Tibial nerve (tissue), 4 donors: ENCODE data around the gene STARD13. TPM values are rescaled to one million over a fixed set of nuclear protein-coding genes. Genes with fewer than 3 reads are reported as not detected.
A peak's percentile ranks its signal among the peaks of the same experiment; 100 is the strongest.

ENCODE experiments used
- DNase-seq, 2 donors: peaks; one replicate each; pipeline ENCODE4 v3.0.0-alpha.2; 2019; ENCODE audit warnings: low spot score in 2 of 2
- H3K27ac ChIP-seq, 4 donors: fragments of 200-600 bp; sonication (generic) in 3 of 4; one replicate each; pipeline ENCODE4 v1.5.1; 2017 to 2019; ENCODE audit warnings: mild to moderate bottlenecking in 1 of 4
- H3K27me3 ChIP-seq, 2 donors: fragments of 200-600 bp; sonication (generic) in 1 of 2; one replicate each; pipeline versions ENCODE4 v1.5.1 to v1.6.0; 2017 to 2019
- H3K36me3 ChIP-seq, 3 donors: fragments of 200-600 bp; sonication (generic); one replicate each; pipeline ENCODE4 v1.5.1; 2018 to 2019
- H3K4me1 ChIP-seq, 4 donors: fragments of 200-600 bp; sonication (generic) in 3 of 4; one replicate each; pipeline ENCODE4 v1.5.1; 2017 to 2019
- H3K4me3 ChIP-seq, 4 donors: fragments of 200-600 bp; sonication (generic) in 3 of 4; one replicate each; pipeline ENCODE4 v1.5.1; 2017 to 2019; ENCODE audit warnings: mild to moderate bottlenecking in 1 of 4, moderate library complexity in 1 of 4
- H3K9me3 ChIP-seq, 4 donors: fragments of 200-600 bp; sonication (generic) in 3 of 4; one replicate each; pipeline ENCODE4 v1.5.1; 2017 to 2019
- EP300 ChIP-seq, 2 donors: sonication (generic); formaldehyde crosslinking; IDR thresholded peaks; one replicate each; pipeline ENCODE4 v1.6.1; 2017; ENCODE audit warnings: antibody characterized with exemption in 2 of 2, mild to moderate bottlenecking in 1 of 2
- POLR2A ChIP-seq, 2 donors: fragments of 450-650 bp; IDR thresholded peaks; one replicate each; pipeline ENCODE4 v1.6.1; 2017; ENCODE audit warnings: antibody characterized with exemption in 2 of 2, mild to moderate bottlenecking in 2 of 2, moderate library complexity in 2 of 2
- WGBS, 2 donors: methylation state at CpG; one replicate each; pipeline ENCODE4 v1.1.5; 2018; 5-methylcytosine and 5-hydroxymethylcytosine counted together
- total RNA-seq, 4 donors: library from RNA; depleted of rRNA; stranded (reverse); fragments of >200 nt; gene quantifications; one replicate each; pipeline ENCODE4 v1.1.0, GENCODE V29; 2016
- TF ChIP-seq, protein P1 (sequence below), 5 experiments: fragments of 200-600 bp in 3 of 5; fragments of 450-650 bp in 2 of 5; sonication (generic) in 3 of 5; IDR thresholded peaks; one replicate each; pipeline ENCODE4 v1.5.1; 2016 to 2019; ENCODE audit warnings: antibody characterized with exemption in 5 of 5, mild to moderate bottlenecking in 3 of 5, moderate library complexity in 2 of 5

The STARD13 gene
- total RNA-seq, 4 donors from 2014 or later: 52.7 to 125 (median 80.0) TPM

DNA sequence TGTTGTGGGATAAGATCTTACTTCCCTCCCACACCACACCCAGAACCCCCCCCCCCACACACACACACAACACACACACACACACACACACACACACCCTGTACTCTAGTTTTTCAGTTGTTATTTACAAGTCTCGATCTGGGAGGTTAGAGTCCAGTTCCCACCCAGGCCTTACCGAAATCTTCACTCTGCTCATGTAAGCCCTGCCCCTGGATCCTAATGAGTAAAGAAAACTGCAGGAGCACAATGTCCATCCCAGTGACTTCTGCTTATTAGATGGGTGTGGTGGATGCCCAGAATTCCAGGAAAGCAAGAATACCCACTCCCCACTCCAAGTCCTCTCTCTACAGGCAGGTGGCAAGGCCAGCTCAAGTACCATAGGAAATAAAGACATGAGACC, 23.0 kb downstream of the STARD13 start:
- H3K9me3 ChIP-seq: no peaks in the 10 kb centered on the region
- H3K27me3 ChIP-seq: no peaks in the 10 kb centered on the region
- H3K27ac ChIP-seq: peak overlapping the region; percentile 33 to 97 (median 68)
- 18 to 23% methylated on average over 2 of the region's 2 CpGs for WGBS, 2 donors
- TF ChIP-seq POLR2A (IDR thresholded peaks at IDR 0.05) (no peak), EP300 (IDR thresholded peaks at IDR 0.05) (no peak)
- TF ChIP-seq, protein P1, sequence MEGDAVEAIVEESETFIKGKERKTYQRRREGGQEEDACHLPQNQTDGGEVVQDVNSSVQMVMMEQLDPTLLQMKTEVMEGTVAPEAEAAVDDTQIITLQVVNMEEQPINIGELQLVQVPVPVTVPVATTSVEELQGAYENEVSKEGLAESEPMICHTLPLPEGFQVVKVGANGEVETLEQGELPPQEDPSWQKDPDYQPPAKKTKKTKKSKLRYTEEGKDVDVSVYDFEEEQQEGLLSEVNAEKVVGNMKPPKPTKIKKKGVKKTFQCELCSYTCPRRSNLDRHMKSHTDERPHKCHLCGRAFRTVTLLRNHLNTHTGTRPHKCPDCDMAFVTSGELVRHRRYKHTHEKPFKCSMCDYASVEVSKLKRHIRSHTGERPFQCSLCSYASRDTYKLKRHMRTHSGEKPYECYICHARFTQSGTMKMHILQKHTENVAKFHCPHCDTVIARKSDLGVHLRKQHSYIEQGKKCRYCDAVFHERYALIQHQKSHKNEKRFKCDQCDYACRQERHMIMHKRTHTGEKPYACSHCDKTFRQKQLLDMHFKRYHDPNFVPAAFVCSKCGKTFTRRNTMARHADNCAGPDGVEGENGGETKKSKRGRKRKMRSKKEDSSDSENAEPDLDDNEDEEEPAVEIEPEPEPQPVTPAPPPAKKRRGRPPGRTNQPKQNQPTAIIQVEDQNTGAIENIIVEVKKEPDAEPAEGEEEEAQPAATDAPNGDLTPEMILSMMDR (IDR thresholded peaks at IDR 0.05): no peak
- H3K4me3 ChIP-seq: no peak overlapping the region
- H3K36me3 ChIP-seq: no peaks in the 10 kb centered on the region
- H3K4me1 ChIP-seq: peaks cover 0 to 99% (median 48%) of the 10 kb centered on the region in 4 donors
- no peak for DNase-seq

DNA sequence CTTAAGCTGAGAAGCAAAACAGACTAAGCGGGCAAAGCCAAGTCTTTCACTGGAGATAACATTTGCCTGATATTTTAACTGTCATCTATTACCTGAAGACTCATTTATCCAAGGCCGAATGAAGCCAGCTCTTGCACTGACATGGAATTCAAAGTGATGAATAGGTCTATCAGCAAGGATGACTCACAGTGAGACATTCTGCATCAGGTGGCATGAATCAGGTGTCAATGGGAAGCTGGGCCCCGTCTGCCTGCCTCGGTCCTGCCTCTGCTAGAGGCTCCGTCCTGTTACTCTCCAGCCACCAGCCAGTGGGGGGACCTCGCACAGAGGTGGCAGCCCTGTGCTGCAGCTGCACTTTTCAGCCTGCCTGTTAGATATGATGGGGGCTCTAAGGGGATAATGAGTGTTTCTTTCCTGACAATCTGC, 23.5 kb downstream of the STARD13 start:
- Histone ChIP-seq H3K4me1 (peaks cover 0 to 99% (median 48%) of the 10 kb centered on the region in 4 donors), H3K27me3 (no peaks in the 10 kb centered on the region), H3K9me3 (no peaks in the 10 kb centered on the region), H3K36me3 (no peaks in the 10 kb centered on the region), H3K4me3 (no peak overlapping the region), H3K27ac (peak overlapping the region; percentile 33 to 97 (median 67))
- WGBS, 2 donors: 47 to 53% methylated on average over 6 of the region's 6 CpGs
- no peak for TF ChIP-seq POLR2A (IDR thresholded peaks at IDR 0.05)
- TF ChIP-seq, protein P1 (IDR thresholded peaks at IDR 0.05): peak in 1 of 5 experiments; percentile 10
- no peak for DNase-seq

DNA sequence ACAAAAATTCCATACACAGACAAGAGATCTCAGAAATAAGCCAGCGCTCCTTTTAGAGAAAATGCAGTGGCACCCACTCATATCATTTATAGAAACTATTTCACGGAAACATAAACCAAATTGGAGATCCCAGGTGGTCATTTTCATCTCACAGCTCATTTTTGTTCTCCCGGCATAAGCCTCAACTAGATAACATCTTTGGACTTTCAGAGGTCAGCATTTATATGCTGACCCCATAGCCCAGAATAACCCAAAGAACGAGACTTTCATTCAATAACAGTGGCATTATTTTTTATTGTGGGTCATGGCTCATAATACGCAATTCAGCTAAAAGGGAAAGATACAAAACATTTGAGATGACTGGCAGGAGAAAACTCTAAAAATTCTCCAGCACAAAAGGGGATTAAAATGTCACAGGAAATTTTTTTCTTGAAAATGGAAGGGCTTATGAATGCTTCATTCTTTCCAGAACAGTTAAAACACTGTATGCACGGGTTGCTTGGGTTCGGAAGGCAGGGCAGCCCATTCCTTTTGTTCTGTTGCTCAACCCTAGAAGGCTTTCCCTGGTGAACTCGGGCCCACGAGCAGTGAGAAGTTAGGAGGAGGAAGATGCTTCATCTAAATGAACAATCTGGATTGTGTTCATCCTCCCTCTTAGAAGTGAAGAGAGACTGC, 24.0 kb downstream of the STARD13 start:
- TF ChIP-seq EP300 (IDR thresholded peaks at IDR 0.05) (peak; percentile 83 to 85), POLR2A (IDR thresholded peaks at IDR 0.05) (peak in 1 of 2 donors; percentile 20)
- TF ChIP-seq, protein P1 (IDR thresholded peaks at IDR 0.05): no peak
- H3K27ac ChIP-seq: peak overlapping the region; percentile 37 to 97 (median 72)
- no peak for DNase-seq
- 28 to 36% methylated on average over 9 of the region's 9 CpGs for WGBS, 2 donors
- no peaks in the 10 kb centered on the region for H3K27me3 ChIP-seq
- H3K4me1 ChIP-seq: peaks cover 0 to 99% (median 49%) of the 10 kb centered on the region in 4 donors
- no peaks in the 10 kb centered on the region for H3K9me3 ChIP-seq
- no peak overlapping the region for H3K4me3 ChIP-seq
- no peaks in the 10 kb centered on the region for H3K36me3 ChIP-seq

DNA sequence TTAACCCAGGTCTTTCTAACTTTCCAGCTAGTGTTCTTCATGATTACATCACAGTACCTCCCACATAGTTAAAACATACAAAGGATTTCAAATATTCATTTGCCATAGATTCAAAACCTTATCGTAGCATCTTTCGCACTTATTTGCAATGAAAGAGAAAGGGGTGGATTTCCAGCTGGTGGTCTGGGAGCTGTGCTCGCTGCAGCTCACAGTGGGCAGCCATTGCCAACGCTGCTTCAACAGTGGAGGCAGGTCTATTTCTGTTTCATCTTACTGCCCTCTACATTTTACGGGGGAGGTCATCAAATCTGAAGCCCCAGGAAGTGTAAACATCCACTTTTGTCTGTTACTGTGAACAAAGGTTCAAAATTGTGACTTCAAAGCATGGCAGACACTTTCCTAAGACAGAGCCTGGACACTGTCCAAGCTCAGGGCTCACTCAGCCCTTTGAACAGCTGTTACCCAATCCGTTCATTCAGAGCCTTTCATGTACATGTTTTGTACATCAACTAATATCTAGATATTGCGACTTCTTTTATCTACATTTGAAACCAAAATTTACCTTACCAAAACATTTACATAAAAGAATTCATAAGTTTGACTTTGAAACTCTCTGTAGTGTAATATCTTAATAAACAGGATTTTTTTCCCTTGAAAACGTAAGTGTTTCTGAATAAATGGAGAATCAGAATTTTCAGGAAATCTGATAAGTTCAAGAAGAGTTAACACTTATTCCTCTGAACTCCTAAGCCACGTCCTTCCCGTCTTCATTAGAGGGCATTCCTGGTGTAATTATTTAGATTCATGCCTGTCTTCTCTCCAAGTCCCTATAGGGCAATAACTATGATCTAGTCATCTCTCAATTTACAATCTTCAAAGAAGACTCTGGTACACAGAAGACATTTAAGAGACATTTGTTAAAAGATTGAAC, 25.1 kb downstream of the STARD13 start:
- DNase-seq: no peak
- Histone ChIP-seq H3K27me3 (no peaks in the 10 kb centered on the region), H3K36me3 (no peaks in the 10 kb centered on the region), H3K27ac (peak overlapping the region; percentile 27 to 97 (median 72)), H3K9me3 (no peaks in the 10 kb centered on the region), H3K4me1 (peaks cover 0 to 99% (median 48%) of the 10 kb centered on the region in 4 donors), H3K4me3 (no peak overlapping the region)
- 37 to 52% methylated on average over 10 of the region's 10 CpGs for WGBS, 2 donors
- TF ChIP-seq, protein P1 (IDR thresholded peaks at IDR 0.05): no peak
- no peak for TF ChIP-seq EP300 (IDR thresholded peaks at IDR 0.05)
- TF ChIP-seq POLR2A (IDR thresholded peaks at IDR 0.05): no peak
